GM19372 (cell line): ENCODE results near the gene CD160.
"Not testable (repeated sequence)": the region's sequence is repeated elsewhere in the genome, so short reads cannot be mapped to it uniquely, and the experiment has no call there.

Experiments
- ATAC-seq: cut with Tn5 transposase; IDR thresholded peaks from one replicate; pipeline ENCODE4 v1.9.1; 2021; ENCODE audit warnings: mild to moderate bottlenecking, low read depth, moderate library complexity; ENCODE audit not compliant: unreplicated experiment

Gene CD160

GRCh38 chr1:145757420-145757819, 38.1 kb downstream of the CD160 start:
- ATAC-seq, result no peak

GRCh38 chr1:145758116-145758515, 38.8 kb downstream of the CD160 start:
- no peak for ATAC-seq

GRCh38 chr1:145758575-145758974, 39.3 kb downstream of the CD160 start:
- no peak for ATAC-seq

GRCh38 chr1:145759721-145760120, 40.4 kb downstream of the CD160 start:
- no peak for ATAC-seq

- ATAC-seq, result not testable (repeated sequence)
Observed at GRCh38 chr1:145760395-145760949, 41.2 kb downstream of the CD160 start.

GRCh38 chr1:145761498-145761897, 42.2 kb downstream of the CD160 start:
- not testable (repeated sequence) for ATAC-seq

GRCh38 chr1:145762001-145762400, 42.7 kb downstream of the CD160 start:
- not testable (repeated sequence) for ATAC-seq

- not testable (repeated sequence) for ATAC-seq
Observed at GRCh38 chr1:145764231-145764940, 45.1 kb downstream of the CD160 start.

- ATAC-seq, result not testable (repeated sequence)
Observed at GRCh38 chr1:145765127-145765526, 45.8 kb downstream of the CD160 start.

GRCh38 chr1:145765585-145766360, 46.5 kb downstream of the CD160 start:
- not testable (repeated sequence) for ATAC-seq

- not testable (repeated sequence) for ATAC-seq
Observed at GRCh38 chr1:145766926-145767325, 47.6 kb downstream of the CD160 start.

- ATAC-seq, result not testable (repeated sequence)
Observed at GRCh38 chr1:145768004-145768403, 48.7 kb downstream of the CD160 start.

- no peak for ATAC-seq
Observed at GRCh38 chr1:145771056-145771455, 51.8 kb downstream of the CD160 start.

- no peak for ATAC-seq
Observed at GRCh38 chr1:145773423-145773822, 54.1 kb downstream of the CD160 start.

- ATAC-seq, result no peak
Observed at GRCh38 chr1:145777357-145778145, 58.3 kb downstream of the CD160 start.

- no peak for ATAC-seq
Observed at GRCh38 chr1:145778146-145778540, 58.8 kb downstream of the CD160 start.

GRCh38 chr1:145782272-145783099, 63.2 kb downstream of the CD160 start:
- ATAC-seq, result no peak

- ATAC-seq, result no peak
Observed at GRCh38 chr1:145784409-145784808, 65.1 kb downstream of the CD160 start.

GRCh38 chr1:145785547-145785946, 66.2 kb downstream of the CD160 start:
- no peak for ATAC-seq

- no peak for ATAC-seq
Observed at GRCh38 chr1:145786271-145786670, 67.0 kb downstream of the CD160 start.
